Immature natural killer cell (primary cell): Measurements from ENCODE around the gene LPIN1. TPM values are rescaled to one million over a fixed set of nuclear protein-coding genes. Genes with fewer than 3 reads are reported as not detected.
"Not testable (repeated sequence)": the region's sequence is repeated elsewhere in the genome, so short reads cannot be mapped to it uniquely, and the experiment has no call there.

Experiments
- DNase-seq, 3 donors: peaks; one replicate each; pipeline ENCODE4 v3.0.0; 2022; ENCODE audit warnings: mixed read lengths in 1 of 3
- H3K27ac Mint-ChIP-seq, 6 donors: one replicate each; pipeline ENCODE4 v1.8.0; 2020; ENCODE audit warnings: mixed read lengths in 6 of 6, mild to moderate bottlenecking in 5 of 6, inconsistent platforms in 4 of 6, moderate library complexity in 3 of 6
- H3K27me3 Mint-ChIP-seq, 3 donors: one replicate each; pipeline ENCODE4 v1.8.0; 2020 to 2021; ENCODE audit warnings: low read depth in 3 of 3, mild to moderate bottlenecking in 3 of 3, mixed read lengths in 3 of 3, moderate library complexity in 3 of 3, inconsistent platforms in 1 of 3
- H3K36me3 Mint-ChIP-seq, 3 donors: one replicate each; pipeline ENCODE4 v1.8.0; 2020; ENCODE audit warnings: mixed read lengths in 3 of 3, inconsistent platforms in 2 of 3, mild to moderate bottlenecking in 2 of 3
- H3K4me1 Mint-ChIP-seq, 2 donors: one replicate each; pipeline ENCODE4 v1.8.0; 2020; ENCODE audit warnings: inconsistent platforms in 2 of 2, mild to moderate bottlenecking in 2 of 2, mixed read lengths in 2 of 2, moderate library complexity in 1 of 2
- H3K4me3 Mint-ChIP-seq, 5 donors: one replicate each; pipeline ENCODE4 v1.8.0; 2020; ENCODE audit warnings: mild to moderate bottlenecking in 5 of 5, mixed read lengths in 5 of 5, inconsistent platforms in 3 of 5, moderate library complexity in 3 of 5
- H3K9me3 Mint-ChIP-seq, 6 donors: one replicate each; pipeline ENCODE4 v1.8.0; 2020; ENCODE audit warnings: mild to moderate bottlenecking in 6 of 6, mixed read lengths in 6 of 6, inconsistent platforms in 4 of 6, moderate library complexity in 3 of 6
- polyA plus RNA-seq, 3 donors: library from polyadenylated mRNA; unstranded; fragments of 300-500 nt; fragmentation: Illumina TruSeq; gene quantifications; one replicate each; pipeline ENCODE4 v1.2.3, GENCODE V29; 2021

The LPIN1 gene
- polyA plus RNA-seq, 3 donors from 2014 or later, result 14.1 to 34.0 (median 16.3) TPM

GRCh38 chr2:11753452-11753885 lies 7.0 kb downstream of the LPIN1 start:
- Mint-ChIP-seq H3K4me1 (peaks cover 89 to 96% of the 10 kb centered on the region in 2 donors), H3K27ac (peak overlapping the region; percentile 89 to 97 (median 96)), H3K36me3 (no peaks in the 10 kb centered on the region), H3K9me3 (no peaks in the 10 kb centered on the region), H3K27me3 (peaks cover 0 to 6% (median 4%) of the 10 kb centered on the region in 3 donors), H3K4me3 (peak overlapping the region; percentile 82 to 95 (median 86))
- peak; percentile 53 to 57 (median 56) for DNase-seq

- H3K27me3 Mint-ChIP-seq, result peaks cover 0 to 6% (median 4%) of the 10 kb centered on the region in 3 donors
- H3K4me1 Mint-ChIP-seq, result peaks cover 89 to 96% of the 10 kb centered on the region in 2 donors
- H3K4me3 Mint-ChIP-seq, result peak overlapping the region; percentile 82 to 95 (median 86)
- no peaks in the 10 kb centered on the region for H3K36me3 Mint-ChIP-seq
- no peaks in the 10 kb centered on the region for H3K9me3 Mint-ChIP-seq
- DNase-seq, result peak; percentile 43 to 64 (median 54)
- H3K27ac Mint-ChIP-seq, result peak overlapping the region; percentile 89 to 97 (median 96)
Measured at GRCh38 chr2:11753886-11754699, 7.7 kb downstream of the LPIN1 start.

GRCh38 chr2:11754700-11755015 lies 8.2 kb downstream of the LPIN1 start:
- peaks cover 87 to 93% of the 10 kb centered on the region in 2 donors for H3K4me1 Mint-ChIP-seq
- H3K27me3 Mint-ChIP-seq, result peaks cover 0 to 6% (median 4%) of the 10 kb centered on the region in 3 donors
- peak overlapping the region; percentile 89 to 97 (median 96) for H3K27ac Mint-ChIP-seq
- no peaks in the 10 kb centered on the region for H3K36me3 Mint-ChIP-seq
- DNase-seq, result no peak
- peak overlapping the region; percentile 82 to 95 (median 86) for H3K4me3 Mint-ChIP-seq
- no peaks in the 10 kb centered on the region for H3K9me3 Mint-ChIP-seq

GRCh38 chr2:11757101-11757500 lies 10.7 kb downstream of the LPIN1 start:
- DNase-seq, result no peak
- H3K4me1 Mint-ChIP-seq, result peaks cover 78 to 86% of the 10 kb centered on the region in 2 donors
- H3K27ac Mint-ChIP-seq, result peak overlapping the region in 5 of 6 donors; percentile 10 to 72 (median 51)
- H3K9me3 Mint-ChIP-seq, result no peaks in the 10 kb centered on the region
- peak overlapping the region in 1 of 5 donors; percentile 18 for H3K4me3 Mint-ChIP-seq
- H3K27me3 Mint-ChIP-seq, result no peaks in the 10 kb centered on the region
- H3K36me3 Mint-ChIP-seq, result peaks cover 0 to 7% (median 0%) of the 10 kb centered on the region in 3 donors

GRCh38 chr2:11758187-11758586 lies 11.8 kb downstream of the LPIN1 start:
- Mint-ChIP-seq H3K4me3 (no peak overlapping the region), H3K27me3 (peaks cover 0 to 4% (median 0%) of the 10 kb centered on the region in 3 donors), H3K4me1 (peaks cover 79 to 86% of the 10 kb centered on the region in 2 donors), H3K27ac (peak overlapping the region in 5 of 6 donors; percentile 10 to 81 (median 72)), H3K9me3 (no peaks in the 10 kb centered on the region), H3K36me3 (peaks cover 0 to 11% (median 4%) of the 10 kb centered on the region in 3 donors)
- DNase-seq, result no peak

- H3K9me3 Mint-ChIP-seq, result no peaks in the 10 kb centered on the region
- no peak overlapping the region for H3K4me3 Mint-ChIP-seq
- peak overlapping the region in 3 of 6 donors; percentile 12 to 61 (median 18) for H3K27ac Mint-ChIP-seq
- no peak for DNase-seq
- peaks cover 79 to 86% of the 10 kb centered on the region in 2 donors for H3K4me1 Mint-ChIP-seq
- peaks cover 0 to 12% (median 7%) of the 10 kb centered on the region in 3 donors for H3K36me3 Mint-ChIP-seq
- peaks cover 0 to 4% (median 0%) of the 10 kb centered on the region in 3 donors for H3K27me3 Mint-ChIP-seq
Measured at GRCh38 chr2:11758647-11759046, 12.2 kb downstream of the LPIN1 start.

- Mint-ChIP-seq H3K27ac (peak overlapping the region in 5 of 6 donors; percentile 8 to 61 (median 23)), H3K4me1 (peaks cover 73 to 86% of the 10 kb centered on the region in 2 donors), H3K36me3 (peaks cover 0 to 14% (median 9%) of the 10 kb centered on the region in 3 donors)
- not testable (repeated sequence) for H3K9me3 Mint-ChIP-seq, H3K4me3 Mint-ChIP-seq, DNase-seq, H3K27me3 Mint-ChIP-seq
Measured at GRCh38 chr2:11759182-11759975, 12.9 kb downstream of the LPIN1 start.

- Mint-ChIP-seq H3K4me3 (no peak overlapping the region), H3K9me3 (no peaks in the 10 kb centered on the region), H3K36me3 (peaks cover 4 to 29% (median 12%) of the 10 kb centered on the region in 3 donors), H3K27me3 (peaks cover 0 to 4% (median 0%) of the 10 kb centered on the region in 3 donors), H3K27ac (peak overlapping the region in 4 of 6 donors; percentile 8 to 76 (median 33)), H3K4me1 (peaks cover 60 to 72% of the 10 kb centered on the region in 2 donors)
- no peak for DNase-seq
Measured at GRCh38 chr2:11761259-11761658, 14.8 kb downstream of the LPIN1 start.

- Mint-ChIP-seq H3K36me3 (peaks cover 11 to 37% (median 20%) of the 10 kb centered on the region in 3 donors), H3K4me3 (no peak overlapping the region), H3K4me1 (peaks cover 56 to 68% of the 10 kb centered on the region in 2 donors), H3K27me3 (peaks cover 0 to 4% (median 0%) of the 10 kb centered on the region in 3 donors), H3K9me3 (no peaks in the 10 kb centered on the region), H3K27ac (peak overlapping the region in 2 of 6 donors; percentile 46 to 47)
- DNase-seq, result no peak
Measured at GRCh38 chr2:11762031-11762430, 15.6 kb downstream of the LPIN1 start.

- Mint-ChIP-seq H3K36me3 (peaks cover 16 to 39% (median 26%) of the 10 kb centered on the region in 3 donors), H3K4me1 (peaks cover 54 to 59% of the 10 kb centered on the region in 2 donors), H3K9me3 (no peaks in the 10 kb centered on the region), H3K27ac (peak overlapping the region in 5 of 6 donors; percentile 19 to 45 (median 30)), H3K4me3 (no peak overlapping the region), H3K27me3 (peaks cover 0 to 4% (median 0%) of the 10 kb centered on the region in 3 donors)
- no peak for DNase-seq
Measured at GRCh38 chr2:11762799-11763461, 16.5 kb downstream of the LPIN1 start.

- H3K27ac Mint-ChIP-seq, result peak overlapping the region in 3 of 6 donors; percentile 30 to 56 (median 35)
Measured at GRCh38 chr2:11764359-11764758, 17.9 kb downstream of the LPIN1 start.

GRCh38 chr2:11764920-11765319 lies 18.5 kb downstream of the LPIN1 start:
- Mint-ChIP-seq H3K4me1 (peaks cover 39 to 50% of the 10 kb centered on the region in 2 donors), H3K27ac (no peak overlapping the region), H3K4me3 (no peak overlapping the region), H3K27me3 (peaks cover 0 to 4% (median 0%) of the 10 kb centered on the region in 3 donors), H3K36me3 (peaks cover 20 to 49% (median 38%) of the 10 kb centered on the region in 3 donors), H3K9me3 (no peaks in the 10 kb centered on the region)
- no peak for DNase-seq

More at GRCh38 chr2:11764359-11764758, 17.9 kb downstream of the LPIN1 start:
- Mint-ChIP-seq H3K27me3 (peaks cover 0 to 4% (median 0%) of the 10 kb centered on the region in 3 donors), H3K9me3 (no peaks in the 10 kb centered on the region), H3K4me1 (peaks cover 39 to 49% of the 10 kb centered on the region in 2 donors), H3K4me3 (no peak overlapping the region), H3K36me3 (peaks cover 20 to 49% (median 36%) of the 10 kb centered on the region in 3 donors)
- DNase-seq, result no peak

- Mint-ChIP-seq H3K4me1 (peaks cover 37 to 49% of the 10 kb centered on the region in 2 donors), H3K4me3 (no peak overlapping the region), H3K27me3 (peaks cover 0 to 4% (median 0%) of the 10 kb centered on the region in 3 donors), H3K27ac (no peak overlapping the region), H3K9me3 (no peaks in the 10 kb centered on the region), H3K36me3 (peaks cover 22 to 51% (median 41%) of the 10 kb centered on the region in 3 donors)
- DNase-seq, result no peak
Measured at GRCh38 chr2:11765501-11765900, 19.1 kb downstream of the LPIN1 start.
